ENCODE data around the gene GAMT. TPM values are rescaled to one million over a fixed set of nuclear protein-coding genes. Genes with fewer than 3 reads are reported as not detected.

GAMT gene
- total and polyA plus RNA-seq, 2 of the 13 experiments (the other 11 are each of a cell fraction or from before 2014, with no cell fraction given) = 115 to 124 TPM

GRCh38 chr19:1379961-1380489 is 21.3 kb downstream of the GAMT start:
- DNase-seq (ENCODE audit: low spot score) = no peak
- TF ChIP-seq ZNF121 (CRISPR knock-in tag; IDR thresholded peaks at IDR 0.05) = peak; percentile 44; the same call in 1 of the 2 replicates
- TF ChIP-seq HMGXB4 (CRISPR knock-in tag; IDR thresholded peaks at IDR 0.05; ENCODE audit: borderline replicate concordance in 1 of 2, low read depth in 1 of 2) = no peak
- no peak for TF ChIP-seq XRCC5 (optimal IDR thresholded peaks at IDR 0.05; ENCODE audit: low read length)
- TF ChIP-seq ZNF547 (CRISPR knock-in tag; IDR thresholded peaks at IDR 0.05) = no peak
- in situ Hi-C loops (cut with HindIII; ENCODE audit: extremely low pct_ligation_motif_present, low pct_unique_long_range_greater_than_20kb) = no loop called here

More at GRCh38 chr19:1379961-1380489, 21.3 kb downstream of the GAMT start:
- CTCF ChIA-PET (ENCODE audit: low intra/inter-chr PET ratio, low total read pairs) = no interaction called here
- Histone ChIP-seq H3K79me2 (ENCODE audit: insufficient read depth, low read length) (peaks cover 8% of the 10 kb centered on the region), H3K4me2 (ENCODE audit: low read depth, low read length) (no peak overlapping the region), H3K4me1 (ENCODE audit: insufficient read depth, low read length) (peaks cover 40% of the 10 kb centered on the region), H3K27ac (ENCODE audit: extremely low read length, insufficient read depth, low read length) (no peak overlapping the region), H4K20me1 (ENCODE audit: insufficient read depth, low read length) (no peaks in the 10 kb centered on the region), H3K27me3 (ENCODE audit: control insufficient read depth in 1 of 2, insufficient read depth in 2 of 2, low read length in 2 of 2) (no peaks in the 10 kb centered on the region; a peak in 1 of 5 replicates), H2AFZ (ENCODE audit: low read length) (no peak overlapping the region), H3K9me3 (ENCODE audit: low read length) (no peaks in the 10 kb centered on the region), H3K4me3 (replicated peaks in 1 of 3; ENCODE audit: insufficient read depth in 1 of 3, low read depth in 2 of 3, low read length in 3 of 3) (no peak overlapping the region), H3K9ac (ENCODE audit: insufficient read depth, low read depth, low read length) (no peak overlapping the region), H3K36me3 (replicated peaks in 1 of 2; ENCODE audit: control insufficient read depth in 1 of 2, insufficient read depth in 2 of 2, low read length in 2 of 2) (no peaks in the 10 kb centered on the region; a peak in 1 of 5 replicates)
- intact Hi-C loops (cut with micrococcal nuclease; ENCODE audit: unreplicated experiment) = no loop called here
- POLR2A ChIA-PET = interaction anchor here (3.4 kb wide), 1 partner anchor 111 kb away, joined by 16 read pairs; the partner anchor contains the start of gene CIRBP
- 83% methylated on average over 10 of the region's 12 CpGs for WGBS (ENCODE audit: low lambda C conversion rate)
- no TSS peak for BruUV-seq (replicated peaks)
- FAIRE-seq (no peak), ATAC-seq (no peak)

Data from HepG2 (cell line).